ENCODE data around the gene WDR59.

Gene WDR59

GRCh38 chr16:74903120-74903519 is 81.8 kb downstream of the WDR59 start:
- no peak for DNase-seq (ENCODE audit: low spot score)

- DNase-seq (ENCODE audit: low spot score), result no peak
Measured at GRCh38 chr16:74902161-74902560, 82.8 kb downstream of the WDR59 start.

GRCh38 chr16:74901606-74902005 is 83.3 kb downstream of the WDR59 start:
- DNase-seq (ENCODE audit: low spot score), result no peak

DNA sequence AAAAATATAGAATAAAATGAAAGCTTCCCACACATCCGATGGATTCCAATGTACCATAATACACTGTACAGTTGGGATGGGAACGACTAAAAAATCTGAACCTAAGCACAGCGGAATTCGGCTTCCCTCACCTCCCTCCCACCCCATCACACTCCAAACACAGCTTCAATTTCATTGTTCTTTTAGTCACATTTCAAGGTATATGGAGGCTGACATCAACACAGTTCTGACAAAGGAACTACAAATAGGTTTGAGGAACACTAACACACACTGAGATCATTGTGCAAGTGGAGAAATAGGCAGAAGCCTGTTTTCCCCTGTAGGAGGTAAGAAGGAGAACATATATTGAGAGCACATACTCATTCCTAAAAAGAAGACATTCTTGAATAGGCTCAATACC is 85.1 kb downstream of the WDR59 start:
- DNase-seq (ENCODE audit: low spot score), result peak; percentile 54

GRCh38 chr16:74898659-74899058 is 86.3 kb downstream of the WDR59 start:
- peak; percentile 35 for DNase-seq (ENCODE audit: low spot score)

- no peak for DNase-seq (ENCODE audit: low spot score)
Measured at GRCh38 chr16:74896389-74897370, 88.2 kb downstream of the WDR59 start.

GRCh38 chr16:74893541-74893940 is 91.4 kb downstream of the WDR59 start:
- DNase-seq (ENCODE audit: low spot score), result no peak

GRCh38 chr16:74892574-74893461 is 92.1 kb downstream of the WDR59 start:
- no peak for DNase-seq (ENCODE audit: low spot score)

- no peak for DNase-seq (ENCODE audit: low spot score)
Measured at GRCh38 chr16:74888888-74889287, 96.0 kb downstream of the WDR59 start.

DNA sequence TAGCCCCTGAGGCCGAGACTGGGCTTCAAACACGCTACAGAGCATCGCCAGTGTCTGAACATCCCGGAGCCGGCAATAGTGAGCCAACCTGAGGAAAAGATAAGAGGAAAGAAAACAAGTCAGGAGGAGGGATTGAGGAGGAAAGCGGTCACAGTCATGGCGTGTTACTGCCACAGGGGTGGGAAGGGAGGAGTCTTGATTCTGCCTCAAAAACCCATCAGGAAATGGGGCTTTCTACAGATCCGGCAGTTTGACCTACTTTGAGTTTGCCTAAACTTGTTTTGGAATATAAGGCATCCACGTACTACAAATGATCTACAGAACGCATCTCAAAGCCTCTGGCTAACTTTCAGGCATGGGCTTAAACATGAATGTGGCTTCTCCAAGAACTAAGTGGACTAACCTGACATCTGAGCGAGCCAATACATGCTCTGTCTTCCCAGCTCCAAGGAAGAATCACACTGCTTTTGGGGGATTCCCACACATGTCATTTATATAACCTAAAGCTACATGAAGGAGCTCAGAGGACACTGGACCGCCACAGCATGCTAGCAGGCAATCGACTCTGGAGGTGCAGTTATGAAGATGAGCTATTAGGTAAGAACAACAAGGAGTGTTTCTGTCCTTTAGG is 96.6 kb downstream of the WDR59 start:
- DNase-seq (ENCODE audit: low spot score), result no peak

DNA sequence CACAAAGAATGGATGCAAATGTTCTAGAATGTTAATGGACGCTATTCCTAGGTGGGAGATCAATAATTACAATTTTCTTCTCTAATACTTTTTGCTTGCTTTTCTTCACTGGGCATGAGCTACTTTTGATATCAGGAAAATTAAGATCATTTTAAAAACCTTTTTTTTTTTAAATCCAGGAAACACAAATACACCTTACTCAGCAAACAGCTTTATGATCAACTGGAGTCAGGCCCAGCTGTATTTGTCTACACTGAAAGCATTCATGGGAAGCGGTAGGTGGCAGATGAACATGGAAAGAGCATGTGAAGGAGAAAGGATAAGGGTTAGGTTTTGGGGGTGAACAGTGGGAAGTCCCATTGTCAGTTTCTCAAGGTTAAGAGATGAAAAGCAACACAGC is 97.8 kb downstream of the WDR59 start:
- no peak for DNase-seq (ENCODE audit: low spot score)

DNA sequence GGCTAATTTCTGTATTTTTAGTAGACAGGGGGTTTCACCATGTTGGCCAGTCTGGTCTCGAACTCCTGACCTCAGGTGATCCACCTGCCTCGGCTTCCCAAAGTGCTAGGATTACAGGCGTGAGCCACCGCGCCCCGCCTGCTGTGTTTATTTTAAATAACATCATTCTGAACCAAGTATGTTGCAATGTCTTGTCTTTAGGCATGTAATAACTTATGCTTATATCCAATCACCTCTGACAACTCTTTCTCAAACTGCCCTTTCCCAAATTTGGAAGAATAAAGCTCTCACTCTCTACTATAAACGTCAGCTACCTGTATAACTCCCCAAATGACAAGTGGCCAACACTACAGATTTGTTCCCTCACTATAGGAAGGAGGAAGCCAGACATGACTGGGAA is 107.2 kb downstream of the WDR59 start:
- no peak for DNase-seq (ENCODE audit: low spot score)

- DNase-seq (ENCODE audit: low spot score), result no peak
Measured at GRCh38 chr16:74874912-74875546, 109.9 kb downstream of the WDR59 start.

DNA sequence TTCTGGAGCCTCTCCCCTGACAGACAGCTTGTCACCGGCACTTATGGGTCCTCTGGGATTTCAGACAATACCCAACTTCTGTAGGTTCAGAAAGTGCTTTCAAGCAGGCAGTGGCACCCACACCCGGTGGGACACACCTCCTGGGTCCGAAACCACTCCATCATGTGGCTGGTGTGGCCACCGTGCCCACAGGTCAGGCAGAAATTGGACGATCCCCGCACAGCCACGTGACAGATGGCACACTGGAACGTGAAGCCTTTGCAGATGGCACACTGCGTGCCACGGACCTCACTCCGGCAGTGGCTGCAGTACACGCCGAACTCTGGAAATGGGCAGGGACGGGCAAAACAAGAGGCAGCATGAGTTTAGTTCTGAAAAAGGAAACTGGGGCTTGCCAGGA is 110.8 kb downstream of the WDR59 start:
- DNase-seq (ENCODE audit: low spot score), result no peak

DNA sequence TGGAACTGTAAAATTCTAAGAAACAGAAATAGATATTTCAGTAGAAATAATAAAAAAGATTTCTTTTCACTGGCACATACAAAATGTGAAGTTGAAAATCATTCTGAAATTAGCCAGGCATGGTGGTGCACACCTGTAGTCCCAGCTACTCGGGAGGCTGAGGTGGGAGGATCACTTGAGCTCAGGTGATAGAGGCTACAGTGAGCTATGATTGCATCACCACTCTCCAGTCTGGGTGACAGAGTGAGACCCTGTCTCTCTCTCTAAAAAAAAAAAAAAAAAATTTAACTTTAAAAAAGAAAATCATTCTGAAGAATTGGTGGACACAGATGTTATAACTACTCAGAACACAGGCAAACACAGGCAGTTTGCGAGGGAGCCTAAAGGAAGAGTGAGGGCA is 112.6 kb downstream of the WDR59 start:
- DNase-seq (ENCODE audit: low spot score), result no peak

GRCh38 chr16:74871608-74872007 is 113.3 kb downstream of the WDR59 start:
- no peak for DNase-seq (ENCODE audit: low spot score)

DNA sequence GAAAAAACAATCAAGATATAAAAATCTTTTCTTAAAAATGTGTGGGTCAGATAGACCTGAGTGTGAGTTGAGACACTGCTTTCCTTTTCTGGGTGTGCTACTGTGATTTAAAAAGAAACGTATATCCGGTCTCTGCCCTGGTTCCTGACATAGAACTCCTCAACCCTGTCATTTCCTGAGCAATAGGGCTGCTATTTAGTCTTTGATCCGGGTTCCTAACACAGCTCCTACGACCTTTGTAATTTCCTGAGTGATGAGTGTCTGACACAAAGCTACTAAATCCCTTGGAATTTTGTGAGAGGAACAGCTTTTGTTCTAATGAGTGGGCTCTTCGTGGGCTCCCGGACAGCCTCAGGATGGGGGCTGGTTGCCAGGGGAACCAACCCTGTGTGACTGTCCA is 116.4 kb downstream of the WDR59 start:
- DNase-seq (ENCODE audit: low spot score), result no peak

- DNase-seq (ENCODE audit: low spot score), result no peak
Measured at GRCh38 chr16:74868035-74868434, 116.9 kb downstream of the WDR59 start.

DNA sequence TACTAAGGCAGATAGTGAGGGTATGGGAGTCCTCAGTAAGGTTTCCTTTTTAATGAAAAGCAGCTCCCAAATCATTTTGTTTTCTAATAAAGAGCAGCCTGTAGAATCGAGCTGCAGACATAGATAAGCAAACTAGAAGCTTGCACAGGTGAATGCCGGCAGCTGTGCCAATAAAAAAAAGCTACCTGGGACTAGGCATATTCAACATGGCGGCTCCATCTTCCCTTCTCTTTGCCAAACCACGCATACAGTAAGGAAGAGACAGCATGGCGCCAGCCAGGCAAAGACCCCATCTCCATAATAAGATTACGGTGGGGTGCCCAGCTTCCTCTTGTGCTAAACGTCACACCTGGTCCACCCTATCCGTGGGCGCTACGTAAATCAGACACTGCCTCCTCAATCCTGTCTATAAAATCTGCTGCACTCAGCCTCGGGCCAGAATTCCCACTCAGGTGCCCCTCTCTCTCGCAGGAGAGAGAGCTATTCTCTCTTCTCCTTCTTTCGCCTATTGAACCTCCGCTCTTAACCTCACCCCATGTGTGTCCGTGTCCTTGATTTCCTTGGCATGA is 117.6 kb downstream of the WDR59 start:
- DNase-seq (ENCODE audit: low spot score), result no peak

DNA sequence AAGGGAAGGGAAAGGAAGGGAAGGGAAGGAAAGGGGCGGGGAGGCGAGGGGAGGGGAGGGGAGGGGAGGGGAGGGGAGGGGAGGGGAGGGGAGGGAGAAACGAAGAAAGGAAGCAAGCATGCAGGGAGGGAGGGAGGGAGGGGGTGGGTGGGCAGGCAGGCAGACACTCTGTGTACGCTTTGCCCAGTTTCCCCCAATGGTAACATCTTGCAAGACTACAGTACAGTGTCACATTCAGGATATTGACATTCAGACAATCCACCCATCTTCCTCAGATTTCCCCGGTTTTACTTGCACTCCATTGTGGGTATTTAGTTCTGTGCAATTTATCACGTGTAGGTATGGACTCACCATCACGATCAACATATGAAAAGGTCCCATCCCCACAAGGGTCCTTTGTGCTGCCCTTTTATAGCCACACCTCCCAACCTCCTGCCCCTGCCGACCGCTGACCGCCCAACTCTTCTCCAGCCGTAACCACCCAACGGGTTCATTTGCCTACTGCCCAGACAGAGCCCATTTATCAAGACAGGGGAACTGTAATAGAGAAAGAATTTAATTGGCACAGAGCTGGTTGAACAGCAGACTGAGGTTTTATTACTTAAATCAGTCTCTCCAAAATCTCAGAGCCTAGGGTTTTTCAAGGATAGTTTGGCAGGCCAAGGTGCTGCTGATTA is 118.9 kb downstream of the WDR59 start:
- DNase-seq (ENCODE audit: low spot score), result no peak

DNA sequence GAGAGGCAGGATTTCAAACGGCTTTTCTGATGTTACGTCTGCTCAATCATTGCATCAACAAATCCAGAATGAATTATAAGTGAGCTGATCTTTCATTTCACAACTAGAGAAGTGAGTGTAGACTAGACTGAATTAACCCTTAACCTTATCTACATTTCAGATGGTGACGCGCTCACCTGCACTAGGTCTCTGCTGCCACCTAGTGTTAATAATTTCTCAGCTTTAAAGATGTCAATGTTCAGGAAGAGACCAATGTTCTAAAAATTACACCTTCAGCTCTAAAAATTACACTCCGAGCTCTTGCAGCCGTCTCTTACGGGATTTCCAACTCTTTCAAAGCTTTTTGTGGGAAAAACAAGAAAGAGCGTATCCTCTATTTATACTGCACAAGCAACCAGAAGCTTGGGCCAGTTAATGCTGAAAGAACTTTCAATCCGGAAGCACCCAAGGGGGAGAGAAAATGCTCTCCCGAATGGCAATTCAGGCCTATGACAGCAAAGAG is 122.1 kb downstream of the WDR59 start:
- DNase-seq (ENCODE audit: low spot score), result peak; percentile 55
